Keratinocyte (primary cell): Measurements from ENCODE around the gene CENPA. TPM values are rescaled to one million over a fixed set of nuclear protein-coding genes. Genes with fewer than 3 reads are reported as not detected.

Experiments
- DNase-seq: peaks from one replicate; pipeline ENCODE4 v3.0.0-alpha.2; 2011; ENCODE audit warnings: low read depth, missing footprints, low spot score
- FAIRE-seq: peaks from 2 replicates; lab custom pipeline; 2011; peaks lifted over from hg19 to GRCh38; lab: Jason Lieb, UNC
- H2AFZ ChIP-seq: 2 replicates; pipeline ENCODE4 v1.6.0; 2012; ENCODE audit warnings: low read length, control low read depth, inconsistent platforms; ENCODE audit not compliant: control insufficient read depth
- H3K27ac ChIP-seq: 2 replicates; pipeline ENCODE4 v1.5.1; 2011; ENCODE audit warnings: low read length; ENCODE audit not compliant: control insufficient read depth, insufficient read depth
- H3K27me3 ChIP-seq: 3 replicates; pipeline ENCODE4 v1.6.0; 2011; ENCODE audit warnings: low read length; ENCODE audit not compliant: control insufficient read depth, insufficient read depth; ENCODE audit errors: extremely low read depth
- H3K36me3 ChIP-seq, 2 experiments: 2 replicates in 1 of 2; 3 replicates in 1 of 2; pipeline ENCODE4 v1.5.1; 2011; ENCODE audit warnings: low read length in 2 of 2, mild to moderate bottlenecking in 1 of 2; ENCODE audit not compliant: control insufficient read depth in 2 of 2, insufficient read depth in 2 of 2; ENCODE audit errors: extremely low read depth in 1 of 2
- H3K4me1 ChIP-seq: 3 replicates; pipeline ENCODE4 v1.5.1; 2011; ENCODE audit warnings: low read length; ENCODE audit not compliant: control insufficient read depth, insufficient read depth; ENCODE audit errors: extremely low read depth
- H3K4me2 ChIP-seq: 3 replicates; pipeline ENCODE4 v1.6.0; 2011; ENCODE audit warnings: low read depth, low read length; ENCODE audit not compliant: control insufficient read depth, insufficient read depth; ENCODE audit errors: extremely low read depth
- H3K4me3 ChIP-seq, 3 experiments: fragments of 200-600 bp in 1 of 3; sonication (generic) in 1 of 3; 2 replicates in 2 of 3; 3 replicates in 1 of 3; pipeline ENCODE4 v1.5.1; 2011 to 2016; ENCODE audit warnings: low read length in 3 of 3, mild to moderate bottlenecking in 3 of 3, control low read depth in 2 of 3, inconsistent platforms in 1 of 3, low read depth in 1 of 3, mixed read lengths in 1 of 3, mixed run types in 1 of 3, moderate library complexity in 1 of 3; ENCODE audit not compliant: control insufficient read depth in 2 of 3, insufficient read depth in 2 of 3; ENCODE audit errors: extremely low read depth in 1 of 3
- H3K79me2 ChIP-seq: 2 replicates; pipeline ENCODE4 v1.6.0; 2012; ENCODE audit warnings: low read length; ENCODE audit not compliant: control insufficient read depth, insufficient read depth
- H3K9ac ChIP-seq: 3 replicates; pipeline ENCODE4 v1.6.0; 2011; ENCODE audit warnings: low read length; ENCODE audit not compliant: control insufficient read depth, insufficient read depth; ENCODE audit errors: extremely low read depth
- H3K9me1 ChIP-seq: 3 replicates; pipeline ENCODE4 v1.6.0; 2011; ENCODE audit warnings: low read length; ENCODE audit not compliant: control insufficient read depth, insufficient read depth; ENCODE audit errors: extremely low read depth
- H3K9me3 ChIP-seq: 2 replicates; pipeline ENCODE4 v1.5.1; 2012; ENCODE audit warnings: low read depth, low read length; ENCODE audit not compliant: control insufficient read depth
- H4K20me1 ChIP-seq: 3 replicates; pipeline ENCODE4 v1.6.0; 2011; ENCODE audit warnings: low read length; ENCODE audit not compliant: control insufficient read depth, insufficient read depth; ENCODE audit errors: extremely low read depth
- CTCF ChIP-seq, 3 experiments: IDR thresholded peaks in 1 of 3; conservative IDR thresholded peaks in 1 of 3; optimal IDR thresholded peaks in 1 of 3; 2 replicates in 2 of 3; 3 replicates in 1 of 3; pipeline versions ENCODE3 to v1.5.1; 2011; ENCODE audit warnings: low read length in 3 of 3, mild to moderate bottlenecking in 3 of 3, moderate library complexity in 2 of 3, control low read depth in 1 of 3, inconsistent platforms in 1 of 3; ENCODE audit not compliant: insufficient read depth in 2 of 3; ENCODE audit errors: extremely low read depth in 1 of 3
- EZH2 ChIP-seq: IDR thresholded peaks from one replicate; pipeline ENCODE4 v1.6.1; 2012; ENCODE audit warnings: inconsistent platforms, mild to moderate bottlenecking, low read length, moderate library complexity
- dilution Hi-C: fragments of 300-500 bp; cut with MboI; formaldehyde crosslinking; loops from one replicate; pipeline ENCODE4 v1.7.0; 2020; ENCODE audit warnings: low sequenced_read_pairs; ENCODE audit not compliant: extremely low pct_ligation_motif_present
- polyA plus RNA-seq, 5 experiments: library from polyadenylated mRNA; depleted of rRNA in 3 of 5; stranded (reverse) in 3 of 5; stranded (forward) in 1 of 5; unstranded in 1 of 5; fragments of >200 nt; gene quantifications; 1 replicate in 1 of 5; 2 replicates in 3 of 5; 3 replicates in 1 of 5; pipeline versions ENCODE4 v1.2.1 to v1.2.3, GENCODE V29; 2011 to 2012; ENCODE audit warnings: missing spikeins in 2 of 5, low read depth in 1 of 5, low replicate concordance in 1 of 5

Gene CENPA
- polyA plus RNA-seq, 1 donor (not counting 4 experiments of a cell fraction or from before 2014, with no cell fraction given): 12.4 TPM

DNA sequence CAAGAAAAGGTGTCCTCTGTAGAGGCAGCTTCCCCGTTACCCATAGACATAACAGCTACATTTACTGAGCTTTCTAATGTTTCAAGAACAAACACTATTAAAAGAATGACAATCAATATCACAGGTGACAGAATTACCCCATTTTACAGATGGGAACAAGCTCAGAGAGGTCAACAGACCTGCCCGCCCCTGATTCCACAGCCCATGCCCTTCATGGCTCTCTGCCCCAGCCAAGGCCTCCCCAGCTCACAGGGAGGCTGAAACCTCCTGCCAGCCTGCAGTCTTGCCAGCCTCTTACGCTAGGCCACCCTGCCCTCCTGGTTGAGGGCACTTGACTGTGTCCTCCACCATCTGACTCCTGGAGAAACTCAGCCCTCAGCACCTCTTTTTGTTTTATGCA, 40.9 kb upstream of the CENPA start:
- no peaks in the 10 kb centered on the region for H3K79me2 ChIP-seq
- no peaks in the 10 kb centered on the region for H3K9me3 ChIP-seq
- no peak for FAIRE-seq
- no peak overlapping the region for H3K4me2 ChIP-seq
- dilution Hi-C loops: no loop called here
- H3K9ac ChIP-seq: no peak overlapping the region
- H3K4me3 ChIP-seq: no peak overlapping the region
- no peaks in the 10 kb centered on the region for H3K4me1 ChIP-seq
- H3K27ac ChIP-seq: no peak overlapping the region
- H2AFZ ChIP-seq: no peak overlapping the region
- DNase-seq: no peak
- TF ChIP-seq CTCF (optimal IDR thresholded peaks at IDR 0.05 in 1 of 3, IDR thresholded peaks at IDR 0.05 in 1 of 3, conservative IDR thresholded peaks at IDR 0.05 in 1 of 3; ENCODE audit: extremely low read depth in 1 of 3, insufficient read depth in 2 of 3, low read length in 3 of 3) (no peak), EZH2 (no peak)
- no peaks in the 10 kb centered on the region for H3K27me3 ChIP-seq
- no peaks in the 10 kb centered on the region for H3K9me1 ChIP-seq
- no peaks in the 10 kb centered on the region for H3K36me3 ChIP-seq
- no peaks in the 10 kb centered on the region for H4K20me1 ChIP-seq

- no peaks in the 10 kb centered on the region for H4K20me1 ChIP-seq
- DNase-seq (no peak), FAIRE-seq (peak; percentile 52)
- no peak overlapping the region for H3K27ac ChIP-seq
- no peak overlapping the region for H3K9ac ChIP-seq
- H3K4me3 ChIP-seq: no peak overlapping the region
- no peaks in the 10 kb centered on the region for H3K4me1 ChIP-seq
- no peaks in the 10 kb centered on the region for H3K9me1 ChIP-seq
- H3K36me3 ChIP-seq: no peaks in the 10 kb centered on the region
- no peak overlapping the region for H3K4me2 ChIP-seq
- no peak overlapping the region for H2AFZ ChIP-seq
- dilution Hi-C loops: no loop called here
- no peaks in the 10 kb centered on the region for H3K27me3 ChIP-seq
- TF ChIP-seq CTCF (optimal IDR thresholded peaks at IDR 0.05 in 1 of 3, IDR thresholded peaks at IDR 0.05 in 1 of 3, conservative IDR thresholded peaks at IDR 0.05 in 1 of 3; ENCODE audit: extremely low read depth in 1 of 3, insufficient read depth in 2 of 3, low read length in 3 of 3) (peak; percentile 86 to 95 (median 91)), EZH2 (no peak)
- H3K79me2 ChIP-seq: no peaks in the 10 kb centered on the region
- no peaks in the 10 kb centered on the region for H3K9me3 ChIP-seq
These were observed 40.1 kb upstream of the CENPA start for GRCh38 chr2:26745609-26746327.
